ENCODE results near the gene GLRX.

DNA sequence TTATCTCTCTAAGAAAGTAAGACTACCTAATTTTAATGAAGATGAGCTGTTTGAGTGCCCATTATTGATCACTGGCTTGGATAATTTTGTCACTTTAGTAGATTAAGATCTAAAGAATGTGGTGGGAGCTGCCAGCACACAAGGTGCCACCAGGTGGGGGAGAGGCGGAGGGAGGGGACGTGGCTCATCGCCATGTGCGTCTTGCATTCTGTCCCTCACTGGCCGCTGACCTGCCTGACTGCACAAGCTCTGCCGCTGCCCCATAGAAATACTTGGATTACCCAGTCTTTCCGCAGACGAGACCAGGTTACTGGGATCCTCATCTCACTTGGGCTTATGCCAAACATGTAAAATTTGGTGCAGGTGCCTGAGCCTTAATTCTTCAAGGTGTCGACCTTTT lies 53.8 kb downstream of the GLRX start:
- TF ChIP-seq, protein P1, sequence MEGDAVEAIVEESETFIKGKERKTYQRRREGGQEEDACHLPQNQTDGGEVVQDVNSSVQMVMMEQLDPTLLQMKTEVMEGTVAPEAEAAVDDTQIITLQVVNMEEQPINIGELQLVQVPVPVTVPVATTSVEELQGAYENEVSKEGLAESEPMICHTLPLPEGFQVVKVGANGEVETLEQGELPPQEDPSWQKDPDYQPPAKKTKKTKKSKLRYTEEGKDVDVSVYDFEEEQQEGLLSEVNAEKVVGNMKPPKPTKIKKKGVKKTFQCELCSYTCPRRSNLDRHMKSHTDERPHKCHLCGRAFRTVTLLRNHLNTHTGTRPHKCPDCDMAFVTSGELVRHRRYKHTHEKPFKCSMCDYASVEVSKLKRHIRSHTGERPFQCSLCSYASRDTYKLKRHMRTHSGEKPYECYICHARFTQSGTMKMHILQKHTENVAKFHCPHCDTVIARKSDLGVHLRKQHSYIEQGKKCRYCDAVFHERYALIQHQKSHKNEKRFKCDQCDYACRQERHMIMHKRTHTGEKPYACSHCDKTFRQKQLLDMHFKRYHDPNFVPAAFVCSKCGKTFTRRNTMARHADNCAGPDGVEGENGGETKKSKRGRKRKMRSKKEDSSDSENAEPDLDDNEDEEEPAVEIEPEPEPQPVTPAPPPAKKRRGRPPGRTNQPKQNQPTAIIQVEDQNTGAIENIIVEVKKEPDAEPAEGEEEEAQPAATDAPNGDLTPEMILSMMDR (optimal IDR thresholded peaks at IDR 0.05 in 1 of 3, IDR thresholded peaks at IDR 0.05 in 1 of 3, conservative IDR thresholded peaks at IDR 0.05 in 1 of 3; ENCODE audit: extremely low read depth in 1 of 3, insufficient read depth in 2 of 3, low read length in 3 of 3) = no peak
- no peak for TF ChIP-seq EZH2 (IDR thresholded peaks at IDR 0.05; ENCODE audit: low read length)
